ENCODE results near the gene RABEPK.

Gene RABEPK, protein sequence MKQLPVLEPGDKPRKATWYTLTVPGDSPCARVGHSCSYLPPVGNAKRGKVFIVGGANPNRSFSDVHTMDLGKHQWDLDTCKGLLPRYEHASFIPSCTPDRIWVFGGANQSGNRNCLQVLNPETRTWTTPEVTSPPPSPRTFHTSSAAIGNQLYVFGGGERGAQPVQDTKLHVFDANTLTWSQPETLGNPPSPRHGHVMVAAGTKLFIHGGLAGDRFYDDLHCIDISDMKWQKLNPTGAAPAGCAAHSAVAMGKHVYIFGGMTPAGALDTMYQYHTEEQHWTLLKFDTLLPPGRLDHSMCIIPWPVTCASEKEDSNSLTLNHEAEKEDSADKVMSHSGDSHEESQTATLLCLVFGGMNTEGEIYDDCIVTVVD

DNA sequence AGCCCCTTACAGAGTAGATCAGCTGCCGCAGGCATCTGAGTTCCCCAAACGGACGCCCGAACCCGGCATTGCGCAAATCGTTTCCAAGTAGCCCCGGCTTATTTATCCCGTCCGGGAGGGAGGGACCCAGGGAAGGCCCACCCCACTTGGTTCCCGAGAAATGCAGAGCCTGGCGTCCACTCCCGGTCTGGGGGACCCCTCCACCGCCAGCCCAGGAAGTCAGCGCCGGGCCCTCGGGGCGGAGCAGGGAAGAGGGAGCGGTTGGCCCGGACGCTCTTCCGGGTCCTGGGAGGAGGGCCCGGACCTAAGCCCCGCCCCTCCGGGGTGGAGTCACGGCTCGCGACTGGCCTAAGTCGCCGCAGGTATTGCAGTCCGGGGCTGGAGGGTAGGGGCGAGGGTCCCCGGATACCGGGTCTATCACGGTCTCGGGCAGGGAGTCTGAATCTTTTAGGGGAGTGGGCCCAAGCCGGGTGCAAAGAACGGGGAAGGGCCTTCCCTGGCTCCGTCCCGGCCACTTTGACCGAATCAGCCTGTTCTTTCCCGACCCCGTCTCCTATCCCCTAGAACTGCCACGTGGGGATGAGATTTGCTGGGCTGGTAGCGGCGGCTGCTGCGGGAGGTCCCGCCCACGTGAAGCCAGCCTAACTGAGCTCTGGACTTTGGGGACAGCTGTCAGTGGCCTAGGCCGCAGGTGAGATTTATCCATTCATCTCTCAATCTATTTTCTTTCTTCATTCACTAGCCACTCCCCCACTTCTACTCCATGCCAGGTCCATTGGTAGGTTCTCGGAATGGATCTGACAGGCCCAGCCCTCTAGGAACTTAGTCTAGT lies at the start of gene RABEPK:
RABEPK (plus strand) TSS at position 327 of the 832 bp plus-strand sequence. CDS start 2,472 bp downstream, outside the sequence.
- no peaks in the 10 kb centered on the region for H3K27me3 ChIP-seq (ENCODE audit: insufficient read depth, low read length, poor library complexity, severe bottlenecking)

GRCh38 chr9:125151730-125152129 lies 48.6 kb upstream of the RABEPK start:
- no peaks in the 10 kb centered on the region for H3K9me2 ChIP-seq (replicated peaks; ENCODE audit: low read depth, low read length)
- H4K20me1 ChIP-seq (ENCODE audit: insufficient read depth, low read length, poor library complexity, severe bottlenecking), result no peaks in the 10 kb centered on the region
- TF ChIP-seq, protein P1, sequence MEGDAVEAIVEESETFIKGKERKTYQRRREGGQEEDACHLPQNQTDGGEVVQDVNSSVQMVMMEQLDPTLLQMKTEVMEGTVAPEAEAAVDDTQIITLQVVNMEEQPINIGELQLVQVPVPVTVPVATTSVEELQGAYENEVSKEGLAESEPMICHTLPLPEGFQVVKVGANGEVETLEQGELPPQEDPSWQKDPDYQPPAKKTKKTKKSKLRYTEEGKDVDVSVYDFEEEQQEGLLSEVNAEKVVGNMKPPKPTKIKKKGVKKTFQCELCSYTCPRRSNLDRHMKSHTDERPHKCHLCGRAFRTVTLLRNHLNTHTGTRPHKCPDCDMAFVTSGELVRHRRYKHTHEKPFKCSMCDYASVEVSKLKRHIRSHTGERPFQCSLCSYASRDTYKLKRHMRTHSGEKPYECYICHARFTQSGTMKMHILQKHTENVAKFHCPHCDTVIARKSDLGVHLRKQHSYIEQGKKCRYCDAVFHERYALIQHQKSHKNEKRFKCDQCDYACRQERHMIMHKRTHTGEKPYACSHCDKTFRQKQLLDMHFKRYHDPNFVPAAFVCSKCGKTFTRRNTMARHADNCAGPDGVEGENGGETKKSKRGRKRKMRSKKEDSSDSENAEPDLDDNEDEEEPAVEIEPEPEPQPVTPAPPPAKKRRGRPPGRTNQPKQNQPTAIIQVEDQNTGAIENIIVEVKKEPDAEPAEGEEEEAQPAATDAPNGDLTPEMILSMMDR (conservative IDR thresholded peaks at IDR 0.05; ENCODE audit: low read length), result no peak
- no peak for TF ChIP-seq EZH2phosphoT487 (IDR thresholded peaks at IDR 0.05; ENCODE audit: borderline replicate concordance)
- H3K36me3 ChIP-seq (ENCODE audit: insufficient read depth, low read length), result peaks cover 68% of the 10 kb centered on the region
- no peak overlapping the region for H3K9ac ChIP-seq (ENCODE audit: low read depth, low read length, poor library complexity, severe bottlenecking)
- no peaks in the 10 kb centered on the region for H3K9me3 ChIP-seq (ENCODE audit: insufficient read depth, low read depth, low read length)
- no peaks in the 10 kb centered on the region for H3K27me3 ChIP-seq (ENCODE audit: insufficient read depth, low read length, poor library complexity, severe bottlenecking)
- H3F3A ChIP-seq (ENCODE audit: low read depth), result no peaks in the 10 kb centered on the region
- H2AFZ ChIP-seq (ENCODE audit: low read length), result no peak overlapping the region
- H3K4me2 ChIP-seq (ENCODE audit: low read depth, low read length, poor library complexity, severe bottlenecking), result no peak overlapping the region
- no peak overlapping the region for H3K4me3 ChIP-seq (ENCODE audit: low read length, poor library complexity, severe bottlenecking)
- H3K4me1 ChIP-seq (ENCODE audit: insufficient read depth, low read length, poor library complexity, severe bottlenecking), result no peaks in the 10 kb centered on the region
- H3K79me2 ChIP-seq (ENCODE audit: insufficient read depth, low read length), result no peaks in the 10 kb centered on the region

More for the DNA sequence above, at the start of gene RABEPK:
- Histone ChIP-seq H3K9ac (ENCODE audit: low read depth, low read length, poor library complexity, severe bottlenecking) (peak within 1 kb of the TSS; percentile 82), H3K4me3 (ENCODE audit: low read length, poor library complexity, severe bottlenecking) (peak within 1 kb of the TSS; percentile 95), H3K4me1 (ENCODE audit: insufficient read depth, low read length, poor library complexity, severe bottlenecking) (peaks cover 15% of the 10 kb centered on the region), H4K20me1 (ENCODE audit: insufficient read depth, low read length, poor library complexity, severe bottlenecking) (no peaks in the 10 kb centered on the region), H2AFZ (ENCODE audit: low read length) (peak within 1 kb of the TSS; percentile 97), H3K79me2 (ENCODE audit: insufficient read depth, low read length) (peaks cover 7% of the 10 kb centered on the region; the same call in 1 of the 2 replicates), H3K4me2 (ENCODE audit: low read depth, low read length, poor library complexity, severe bottlenecking) (peak within 1 kb of the TSS; percentile 85), H3K36me3 (ENCODE audit: insufficient read depth, low read length) (no peaks in the 10 kb centered on the region), H3F3A (ENCODE audit: low read depth) (no peaks in the 10 kb centered on the region), H3K9me2 (replicated peaks; ENCODE audit: low read depth, low read length) (no peaks in the 10 kb centered on the region), H3K9me3 (ENCODE audit: insufficient read depth, low read depth, low read length) (no peaks in the 10 kb centered on the region)
- TF ChIP-seq EZH2phosphoT487 (IDR thresholded peaks at IDR 0.05; ENCODE audit: borderline replicate concordance), result no peak
- TF ChIP-seq, protein P1 (conservative IDR thresholded peaks at IDR 0.05; ENCODE audit: low read length), result no peak

DNA sequence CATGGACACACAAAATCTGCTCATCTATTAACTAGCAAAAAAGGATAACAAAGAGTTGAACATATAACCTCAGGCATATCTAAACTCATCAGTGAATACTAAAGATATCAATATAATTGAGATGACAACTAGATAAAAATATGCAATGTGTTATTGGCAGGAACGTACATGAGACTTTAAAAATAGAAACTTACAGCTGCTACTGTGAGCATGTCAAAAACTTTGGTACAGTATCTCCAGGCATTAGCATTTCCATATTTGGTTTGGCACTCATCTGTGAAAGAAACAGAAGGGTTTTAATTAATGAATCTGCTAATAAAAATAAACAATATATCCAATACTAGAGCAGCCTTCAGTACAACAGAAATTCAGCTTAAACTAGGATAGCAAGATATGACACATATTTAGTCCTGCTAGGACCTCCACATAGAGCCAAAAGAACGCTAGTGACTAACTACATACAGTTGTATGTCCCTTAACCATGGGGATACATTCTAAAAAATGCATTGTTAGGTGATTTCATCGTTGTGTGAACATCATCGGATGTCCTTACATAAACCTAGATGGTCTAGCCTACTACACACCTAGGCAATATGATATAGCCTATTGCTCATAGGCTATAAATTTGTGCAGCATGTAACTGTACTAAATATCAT lies 46.5 kb upstream of the RABEPK start:
- no peaks in the 10 kb centered on the region for H3F3A ChIP-seq (ENCODE audit: low read depth)
- H3K36me3 ChIP-seq (ENCODE audit: insufficient read depth, low read length), result peaks cover 76% of the 10 kb centered on the region
- H3K9ac ChIP-seq (ENCODE audit: low read depth, low read length, poor library complexity, severe bottlenecking), result no peak overlapping the region
- TF ChIP-seq EZH2phosphoT487 (IDR thresholded peaks at IDR 0.05; ENCODE audit: borderline replicate concordance), result no peak
- TF ChIP-seq, protein P1 (conservative IDR thresholded peaks at IDR 0.05; ENCODE audit: low read length), result no peak
- H3K9me2 ChIP-seq (replicated peaks; ENCODE audit: low read depth, low read length), result no peaks in the 10 kb centered on the region
- no peaks in the 10 kb centered on the region for H4K20me1 ChIP-seq (ENCODE audit: insufficient read depth, low read length, poor library complexity, severe bottlenecking)
- H3K4me3 ChIP-seq (ENCODE audit: low read length, poor library complexity, severe bottlenecking), result no peak overlapping the region
- no peaks in the 10 kb centered on the region for H3K4me1 ChIP-seq (ENCODE audit: insufficient read depth, low read length, poor library complexity, severe bottlenecking)
- H2AFZ ChIP-seq (ENCODE audit: low read length), result no peak overlapping the region
- no peaks in the 10 kb centered on the region for H3K79me2 ChIP-seq (ENCODE audit: insufficient read depth, low read length)
- H3K27me3 ChIP-seq (ENCODE audit: insufficient read depth, low read length, poor library complexity, severe bottlenecking), result no peaks in the 10 kb centered on the region
- no peaks in the 10 kb centered on the region for H3K9me3 ChIP-seq (ENCODE audit: insufficient read depth, low read depth, low read length)
- no peak overlapping the region for H3K4me2 ChIP-seq (ENCODE audit: low read depth, low read length, poor library complexity, severe bottlenecking)

Measured in Loucy (cell line).